GM18909 (cell line): Measurements from ENCODE around the gene DDB1.

Experiments used
- ATAC-seq: cut with Tn5 transposase; IDR thresholded peaks from one replicate; pipeline ENCODE4 v1.9.1; 2021; ENCODE audit warnings: mild to moderate bottlenecking; ENCODE audit not compliant: unreplicated experiment, poor library complexity

DDB1 gene

DNA sequence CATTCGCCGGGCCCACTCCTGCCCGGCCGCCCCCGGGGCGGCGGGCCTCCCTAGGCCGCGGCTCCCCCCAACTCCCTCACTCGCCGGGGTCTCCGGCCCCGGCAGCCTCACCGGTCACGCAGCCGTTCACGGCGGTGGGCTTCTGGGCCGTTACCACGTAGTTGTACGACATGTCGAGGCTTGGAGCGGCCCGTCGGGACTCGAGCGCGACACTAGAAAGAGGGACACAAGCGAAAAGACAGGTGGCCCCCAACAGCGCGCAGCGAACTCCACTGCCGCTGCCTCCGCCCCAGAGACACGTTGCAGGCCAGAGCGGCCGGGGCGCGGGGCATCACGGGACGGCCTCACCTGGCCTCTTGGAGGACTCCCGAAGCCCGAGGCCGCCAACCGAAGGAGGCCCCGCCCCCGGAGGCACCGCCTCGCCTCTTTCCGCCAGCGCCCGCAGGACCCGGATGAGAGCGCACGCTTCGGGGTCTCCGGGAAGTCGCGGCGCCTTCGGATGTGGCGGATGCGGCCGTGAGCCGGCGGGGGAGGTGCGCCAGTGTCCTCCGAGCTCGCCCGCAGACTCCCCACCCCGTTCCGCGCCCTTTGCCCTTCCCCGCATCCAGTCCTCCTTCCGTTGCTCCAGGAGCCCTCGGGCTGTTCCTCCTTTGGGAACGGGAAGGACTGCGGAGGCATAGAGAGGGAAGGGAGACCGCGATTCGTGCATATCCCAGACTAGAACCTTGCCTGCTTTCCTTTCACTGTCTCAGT lies at the start of gene DDB1, which contains the start of gene TKFC:
Gene DDB1 (minus strand): TSS at position 309 of the 753 bp plus-strand sequence. CDS start 137 bp downstream, at position 172.
Gene TKFC (plus strand): TSS at position 432 of the 753 bp plus-strand sequence. CDS start 1,501 bp downstream, outside the sequence.
- peak; percentile 84 for ATAC-seq

DNA sequence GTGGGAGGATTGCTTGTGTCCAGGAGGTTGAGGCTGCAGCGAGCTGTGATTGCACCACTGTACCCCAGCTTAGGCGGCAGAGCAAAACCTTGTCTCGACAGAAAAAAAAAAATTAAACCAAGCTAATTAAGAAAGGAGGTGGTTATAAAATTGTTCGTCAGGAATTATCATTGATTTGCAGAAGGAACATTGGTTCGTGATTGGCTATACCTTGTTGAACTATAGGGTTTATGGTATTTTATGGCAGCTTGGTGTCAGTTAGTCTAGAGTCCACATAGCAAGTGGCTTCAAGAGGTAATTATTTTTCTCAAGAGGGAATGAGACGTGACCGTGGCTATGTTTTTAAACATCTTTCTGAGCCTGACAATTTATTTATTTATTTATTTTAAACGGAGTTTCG lies 48.0 kb upstream of the DDB1 start:
- ATAC-seq: no peak

DNA sequence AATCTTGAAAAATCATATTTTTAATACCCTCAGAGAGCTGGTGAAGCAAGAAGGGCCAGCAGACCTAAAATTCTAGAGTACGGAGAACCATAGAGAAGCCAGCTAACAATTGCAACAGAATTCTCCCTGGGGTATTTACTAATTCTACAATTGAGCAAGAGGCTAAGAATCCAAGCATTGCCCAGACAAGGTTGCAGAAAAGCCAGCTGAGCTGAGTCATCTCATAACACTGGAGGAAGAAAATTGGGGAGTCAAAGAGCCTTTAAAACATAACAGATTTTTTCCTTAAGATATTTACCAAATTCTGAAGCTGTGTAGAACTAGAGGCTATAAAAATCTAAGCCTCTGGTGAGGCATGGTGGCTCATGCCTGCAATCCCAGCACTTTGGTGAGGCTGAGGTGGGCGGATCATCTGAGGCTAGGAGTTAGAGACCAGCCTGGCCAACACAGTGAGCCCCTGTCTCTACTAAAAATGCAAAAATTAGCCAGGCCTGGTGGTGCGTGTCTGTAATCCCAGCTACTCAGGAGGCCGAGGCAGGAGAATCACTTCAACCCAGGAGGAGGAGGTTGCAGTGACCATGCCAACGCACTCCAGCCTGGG lies 45.9 kb upstream of the DDB1 start:
- ATAC-seq: no peak

DNA sequence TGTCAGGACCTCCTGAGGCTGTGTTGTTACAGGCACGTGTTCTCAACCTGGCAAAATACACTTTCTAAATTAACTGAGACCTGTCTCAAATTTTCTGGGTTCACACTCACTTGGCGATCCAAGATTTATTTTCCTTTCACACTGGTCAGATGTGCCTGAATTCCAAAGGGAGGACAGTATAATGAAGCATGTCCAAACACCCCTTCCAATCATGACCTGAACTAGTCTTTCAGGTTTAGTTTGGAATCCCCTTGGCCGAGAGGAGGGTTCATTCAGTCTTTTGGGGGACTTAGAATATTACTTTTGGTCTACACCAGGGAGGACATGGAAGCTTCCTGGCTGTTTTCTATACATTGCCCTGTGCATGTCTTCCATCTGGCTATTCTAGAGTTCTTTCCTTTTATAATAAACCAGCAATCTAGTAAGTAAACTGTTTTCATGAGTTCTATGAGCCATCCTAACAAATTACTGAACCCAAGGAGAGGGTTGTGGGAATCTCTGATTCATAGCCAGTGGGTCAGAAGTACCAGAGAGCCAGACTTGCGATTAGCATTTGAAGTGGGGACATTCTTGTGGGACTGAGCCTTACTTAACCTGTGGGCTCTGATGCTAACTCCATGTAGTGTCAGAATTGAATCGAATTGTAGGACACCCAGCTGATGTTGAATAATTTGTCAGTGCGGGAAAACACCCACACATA lies 44.7 kb upstream of the DDB1 start:
- no peak for ATAC-seq

DNA sequence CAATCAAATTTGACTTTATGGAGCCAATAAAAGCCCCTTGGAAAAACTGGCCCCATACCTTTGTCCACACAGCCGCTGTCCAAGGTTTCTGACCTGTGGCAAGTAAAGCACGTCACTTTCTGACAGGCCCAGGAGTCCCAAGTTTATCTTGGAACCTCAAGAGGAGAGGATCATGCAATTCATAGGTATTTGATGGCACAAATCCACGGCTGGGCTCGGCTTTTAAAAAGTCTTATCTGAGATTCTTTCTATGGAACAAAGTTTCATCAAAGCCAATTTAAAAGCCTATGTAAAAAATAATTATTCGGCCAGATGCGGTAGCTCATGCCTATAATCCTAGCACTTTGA lies 42.8 kb upstream of the DDB1 start:
- no peak for ATAC-seq

DNA sequence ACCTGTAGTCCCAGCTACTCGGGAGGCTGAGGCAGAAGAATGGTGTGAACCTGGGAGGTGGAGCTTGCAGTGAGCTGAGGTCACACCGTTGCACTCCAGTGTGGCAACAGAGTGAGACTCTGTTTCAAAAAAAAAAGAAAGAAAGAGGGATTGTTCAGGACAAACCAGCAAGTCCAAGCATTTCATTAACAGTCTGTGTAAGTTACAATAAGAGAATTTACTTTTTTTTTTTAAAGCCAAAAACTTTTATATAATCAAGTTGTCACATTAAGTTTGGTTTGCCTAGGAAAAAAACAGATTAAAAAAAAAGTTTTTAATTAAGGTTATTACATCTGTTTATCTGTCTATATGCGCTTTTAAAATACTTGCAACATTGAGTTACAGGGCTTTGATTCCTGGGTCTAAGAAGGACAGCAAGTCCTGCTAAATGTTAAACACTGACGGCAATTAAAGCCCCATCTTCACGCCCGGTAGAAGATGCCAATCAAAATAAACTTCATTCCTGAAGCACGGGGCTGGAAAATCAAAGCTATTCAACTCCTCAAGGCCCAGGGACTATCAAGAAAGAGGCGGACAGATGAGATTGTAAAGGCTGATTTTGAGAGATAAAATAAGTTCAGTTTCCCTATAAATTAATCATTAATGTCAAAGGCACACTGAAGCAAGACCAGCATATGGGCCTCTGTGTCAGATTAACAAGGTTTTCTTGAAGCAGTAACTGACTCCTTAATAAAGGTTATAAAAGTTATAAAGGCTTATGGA lies 39.9 kb upstream of the DDB1 start:
- ATAC-seq: no peak

DNA sequence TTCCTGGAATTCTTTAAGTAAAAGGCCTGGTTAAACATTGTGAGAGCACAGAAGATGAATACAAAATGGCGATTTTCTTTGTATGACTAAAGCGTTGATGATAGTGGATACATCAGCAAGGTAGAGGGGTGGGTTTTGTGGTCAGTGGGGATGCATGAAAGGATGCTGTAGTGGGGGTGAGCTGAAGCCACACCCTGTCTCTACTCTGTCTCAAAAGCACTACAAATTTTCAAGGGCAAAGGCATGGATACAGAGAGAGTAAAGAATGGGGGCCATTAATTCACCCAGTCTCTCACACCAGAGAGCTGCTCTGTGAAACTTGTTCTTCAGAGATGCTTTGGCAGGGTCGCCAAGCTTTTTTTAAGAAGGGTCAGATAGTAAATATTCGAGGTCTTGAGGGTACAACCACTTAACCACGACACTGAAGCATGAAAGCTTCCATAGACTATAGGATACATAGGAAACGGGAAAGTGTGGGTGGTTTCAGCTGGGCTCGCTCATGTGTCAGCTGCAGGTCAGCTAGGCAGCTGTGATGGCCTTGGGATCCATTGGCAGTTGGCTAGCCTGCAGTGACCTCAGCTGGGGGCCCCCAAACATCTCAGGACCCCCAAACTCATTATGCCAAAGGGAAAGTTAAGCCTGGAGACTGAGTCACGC lies 37.6 kb upstream of the DDB1 start:
- ATAC-seq: no peak

DNA sequence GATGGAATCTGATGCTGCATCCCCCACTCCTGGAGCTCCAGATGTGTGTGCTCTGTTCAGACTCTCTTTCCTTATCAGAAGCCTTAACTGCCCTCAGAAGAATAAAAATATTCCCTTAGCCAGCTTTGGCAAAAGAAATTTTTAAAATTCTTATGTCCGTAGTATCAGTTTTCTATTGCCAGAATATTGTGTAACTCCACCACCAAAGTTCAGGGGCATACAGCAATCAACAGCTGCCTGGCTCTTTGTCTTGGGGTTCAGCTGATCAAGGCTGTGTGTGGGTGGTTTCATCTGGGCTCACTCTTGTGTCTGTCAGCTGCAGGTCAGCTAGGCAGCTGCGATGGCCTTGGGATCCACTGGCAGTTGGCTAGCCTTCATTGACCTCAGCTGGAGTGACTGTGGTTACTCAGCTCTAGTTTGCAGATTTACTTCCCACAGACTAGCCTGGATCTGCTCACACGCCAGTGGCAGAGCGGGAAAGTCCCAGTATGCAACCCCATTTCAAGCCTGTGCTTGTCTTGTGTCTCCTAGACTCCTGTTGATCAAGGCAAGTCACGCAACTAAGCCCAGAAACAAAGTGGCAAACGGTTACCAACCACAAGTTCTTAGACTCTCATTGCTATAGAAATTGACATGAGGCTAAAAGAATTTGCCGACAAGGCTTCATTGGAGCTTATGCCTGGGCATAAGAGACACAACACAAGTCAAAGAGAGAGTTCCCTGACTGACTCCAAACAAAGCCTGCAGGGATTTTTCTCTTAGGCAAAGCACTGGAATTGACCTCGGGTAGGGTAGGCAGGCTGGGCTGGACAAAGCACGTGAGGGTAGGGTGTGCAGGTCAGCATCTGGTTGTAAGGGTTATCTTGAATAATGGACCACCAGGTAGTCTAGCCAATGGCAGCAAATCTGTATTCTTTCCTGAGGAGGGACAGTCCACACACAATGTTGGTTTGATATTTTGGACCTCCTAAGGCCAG lies 36.8 kb upstream of the DDB1 start:
- no peak for ATAC-seq

DNA sequence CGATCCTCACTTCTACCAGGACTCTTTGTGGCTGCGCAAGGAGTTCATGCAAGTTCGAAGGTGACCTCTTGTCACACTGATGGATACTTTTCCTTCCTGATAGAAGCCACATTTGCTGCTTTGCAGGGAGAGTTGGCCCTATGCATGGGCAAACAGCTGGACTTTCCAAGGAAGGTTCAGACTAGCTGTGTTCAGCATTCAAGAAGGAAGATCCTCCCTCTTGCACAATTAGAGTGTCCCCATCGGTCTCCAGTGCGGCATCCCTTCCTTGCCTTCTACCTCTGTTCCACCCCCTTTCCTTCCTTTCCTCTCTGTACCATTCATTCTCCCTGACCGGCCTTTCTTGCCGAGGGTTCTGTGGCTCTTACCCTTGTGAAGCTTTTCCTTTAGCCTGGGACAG lies 35.7 kb upstream of the DDB1 start:
- ATAC-seq: no peak

DNA sequence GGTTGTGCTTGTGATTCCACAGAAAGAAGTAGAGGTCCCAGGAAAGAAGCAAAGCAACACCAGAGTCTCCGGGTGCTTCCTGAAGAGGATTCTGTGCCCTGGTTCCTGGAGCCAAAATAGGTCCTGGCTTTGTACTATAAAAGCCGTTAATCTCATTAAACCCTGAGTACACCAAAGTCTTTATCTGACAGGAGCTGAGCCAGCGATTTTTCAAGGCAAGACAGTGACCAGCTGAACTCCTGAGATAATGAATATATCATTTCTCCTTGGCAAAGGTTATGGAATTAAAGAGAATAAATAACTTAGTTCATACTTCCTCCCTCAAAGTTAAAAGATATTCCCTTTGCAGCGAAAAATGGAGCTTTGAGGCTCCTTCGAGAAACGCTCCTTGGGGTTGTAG lies 34.5 kb upstream of the DDB1 start:
- ATAC-seq: no peak

DNA sequence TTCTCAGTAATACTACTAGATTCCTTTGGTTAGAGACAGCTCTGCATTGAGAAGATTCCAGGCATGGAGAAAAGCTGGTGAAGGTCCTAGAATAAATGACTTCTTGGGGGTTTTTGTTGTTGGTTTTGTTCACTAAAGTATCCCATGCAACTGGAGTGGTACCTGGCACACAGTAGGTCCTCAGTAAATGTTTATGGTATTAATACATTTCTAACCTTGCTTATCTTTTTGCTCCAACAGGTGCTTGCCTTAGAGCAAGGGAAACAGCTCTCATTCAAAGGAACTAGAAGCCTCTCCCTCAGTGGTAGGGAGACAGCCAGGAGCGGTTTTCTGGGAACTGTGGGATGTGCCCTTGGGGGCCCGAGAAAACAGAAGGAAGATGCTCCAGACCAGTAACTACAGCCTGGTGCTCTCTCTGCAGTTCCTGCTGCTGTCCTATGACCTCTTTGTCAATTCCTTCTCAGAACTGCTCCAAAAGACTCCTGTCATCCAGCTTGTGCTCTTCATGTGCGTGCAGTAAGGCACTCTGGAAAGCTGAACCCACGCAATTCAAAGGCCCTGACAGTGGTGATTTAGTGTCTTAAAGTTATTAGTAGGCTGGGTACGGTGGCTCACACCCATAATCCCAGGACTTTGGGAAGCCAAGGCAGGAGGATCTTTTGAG lies 31.2 kb upstream of the DDB1 start:
- no peak for ATAC-seq

DNA sequence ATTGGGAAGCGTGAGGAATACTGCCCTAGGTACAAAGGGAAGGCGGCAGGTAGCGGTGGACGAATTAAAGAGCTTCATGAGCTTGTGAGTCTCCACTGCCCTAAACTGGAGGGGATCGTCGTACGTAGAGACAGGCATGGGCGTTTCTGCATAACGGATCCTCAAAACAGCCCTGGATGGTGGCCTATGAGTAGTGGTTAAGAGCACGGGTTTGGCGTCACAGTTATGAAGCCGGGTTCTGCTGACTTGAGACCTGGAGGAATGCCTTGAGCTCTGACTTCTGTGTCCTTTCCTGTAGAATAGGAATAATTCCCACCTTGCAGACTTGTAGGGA lies 29.6 kb upstream of the DDB1 start:
- no peak for ATAC-seq

DNA sequence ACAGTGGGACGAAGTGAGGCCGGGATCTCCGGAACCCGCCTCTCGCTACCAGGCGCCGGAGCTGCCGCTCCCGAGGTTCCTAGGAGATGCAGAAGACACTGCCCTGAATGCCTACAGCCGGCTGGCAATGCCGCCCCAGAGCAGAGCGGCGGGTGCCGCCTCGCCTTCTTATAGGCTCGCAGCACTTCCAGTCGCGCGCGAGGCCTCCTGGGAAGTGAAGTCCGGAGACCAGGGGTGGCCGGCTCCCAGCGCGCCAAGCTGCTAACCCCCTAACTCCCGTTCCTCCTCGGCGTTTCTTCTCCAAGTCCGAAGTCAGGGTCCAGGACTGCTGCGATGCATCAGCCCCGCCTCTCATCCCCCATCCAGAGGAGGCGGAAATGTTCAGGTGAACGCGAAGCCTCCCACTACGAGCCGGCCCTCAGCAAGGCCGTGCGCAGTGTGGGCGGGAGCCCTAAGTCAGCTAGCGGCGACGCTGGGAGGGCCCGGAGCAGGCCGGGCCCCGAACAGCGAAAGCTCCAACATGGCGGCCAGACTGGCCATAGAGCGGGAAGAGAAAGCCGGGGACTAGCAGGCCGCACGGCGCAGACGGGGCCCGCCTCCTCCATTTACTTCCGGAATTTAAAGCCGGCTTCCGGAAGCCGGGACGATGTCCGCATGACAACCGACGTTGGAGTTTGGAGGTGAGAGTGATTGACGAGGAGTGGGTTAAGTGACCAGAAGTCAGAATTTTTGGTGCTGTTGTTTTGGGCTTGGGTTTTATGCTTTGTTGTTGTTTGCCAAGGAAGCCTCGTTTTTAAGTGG lies 29.0 kb upstream of the DDB1 start, which contains the start of the genes CYB561A3 and TMEM138:
Gene CYB561A3 (minus strand): TSS at position 142 of the 801 bp plus-strand sequence. CDS start 5,169 bp downstream, outside the sequence.
Gene TMEM138 (plus strand): TSS at position 634 of the 801 bp plus-strand sequence. CDS start 2,017 bp downstream, outside the sequence.
- ATAC-seq: peak; percentile 83

DNA sequence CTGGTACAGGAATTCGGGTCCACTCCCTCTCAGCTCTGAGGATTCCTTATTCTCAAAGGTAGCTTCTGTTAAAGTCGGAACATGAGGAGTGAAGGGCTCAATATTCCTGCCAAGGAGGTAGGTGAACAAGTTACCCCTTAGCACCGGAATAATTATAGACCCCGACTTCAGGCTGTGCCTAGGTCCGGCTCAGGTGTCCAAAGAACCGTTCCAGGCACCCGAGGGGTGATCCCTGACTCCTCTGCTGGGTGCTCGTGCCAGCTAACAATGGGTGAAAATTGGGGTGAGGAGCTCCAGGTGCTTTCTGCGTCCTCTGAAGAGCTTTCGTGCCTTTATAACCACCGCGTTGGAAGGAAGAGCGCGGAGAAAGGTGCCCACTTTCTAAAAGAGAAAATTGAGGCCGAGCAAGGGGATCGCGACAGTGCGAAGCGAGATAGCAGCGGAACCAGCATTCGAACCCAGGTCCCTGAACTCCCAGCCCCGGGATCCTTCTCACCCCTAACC lies 28.4 kb upstream of the DDB1 start:
- ATAC-seq: no peak

DNA sequence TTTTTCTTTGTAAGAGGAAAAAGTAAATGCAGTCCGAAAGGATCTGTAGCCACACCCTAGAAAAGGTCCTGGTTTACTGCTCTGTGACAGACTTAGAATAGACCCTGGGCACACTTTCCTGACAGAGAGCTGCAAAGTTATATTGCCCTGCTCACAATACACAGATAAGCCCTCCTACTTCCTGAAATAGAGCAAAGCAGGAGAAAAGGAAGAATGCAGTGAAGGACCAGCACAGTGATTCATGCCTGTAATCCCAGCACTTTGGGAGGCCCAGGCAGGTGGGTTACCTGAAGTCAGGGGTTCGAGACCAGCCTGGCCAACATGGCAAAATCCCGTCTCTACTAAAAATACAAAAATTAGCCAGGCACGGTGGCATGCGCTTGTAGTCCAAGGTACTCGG lies 26.6 kb upstream of the DDB1 start:
- ATAC-seq: no peak

DNA sequence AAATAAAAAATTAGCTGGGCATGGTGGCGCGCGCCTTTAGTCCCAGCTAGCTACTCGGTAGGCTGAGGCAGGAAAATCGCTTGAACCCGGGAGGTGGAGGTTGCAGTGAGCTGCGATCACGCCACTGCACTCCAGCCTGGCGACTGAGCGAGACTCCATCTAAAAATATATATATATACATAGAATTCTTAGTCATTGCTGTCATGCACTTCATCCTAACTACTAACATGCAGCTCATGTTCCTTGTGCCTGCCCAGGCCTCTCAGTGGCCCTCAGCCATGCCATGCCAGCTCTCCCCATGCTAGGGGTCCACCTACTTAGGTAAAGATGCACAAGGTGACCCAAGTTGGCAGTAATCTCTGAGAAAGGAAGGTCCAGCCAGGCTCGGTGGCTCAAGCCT lies 25.7 kb upstream of the DDB1 start:
- ATAC-seq: no peak

DNA sequence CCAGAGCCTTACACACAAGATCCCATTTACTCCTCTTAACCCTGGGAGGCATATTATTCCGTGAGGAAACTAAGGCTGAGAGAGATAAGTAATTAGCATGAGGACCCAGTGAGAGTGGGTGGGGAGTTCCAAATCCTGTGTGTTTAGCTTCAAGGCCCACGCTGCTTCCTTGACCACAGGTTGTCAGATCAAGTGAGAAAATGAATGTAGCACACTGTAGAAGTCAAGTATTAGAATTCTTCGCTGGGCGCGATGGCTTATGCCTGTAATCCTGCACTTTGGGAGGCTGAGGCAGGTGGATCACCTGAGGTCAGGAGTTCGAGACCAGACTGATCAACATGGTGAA lies 25.0 kb upstream of the DDB1 start:
- ATAC-seq: no peak
